A549 (cell line): ENCODE results near the gene PCDHGA7. TPM values are rescaled to one million over a fixed set of nuclear protein-coding genes. Genes with fewer than 3 reads are reported as not detected.

Experiments used
- ATAC-seq, 2 experiments: fragments of 200-7000 bp in 1 of 2; fragments of >200 bp in 1 of 2; cut with Nextera tagmentation in 1 of 2; cut with Tn5 transposase in 1 of 2; 3 replicates each; pipeline versions ENCODE4 v1.8.0 to v1.9.1; 2018 to 2020; ENCODE audit warnings: mild to moderate bottlenecking in 1 of 2, moderate library complexity in 1 of 2
- CTCF ChIA-PET: fragments of 300-600 bp; sonication (Branson Sonifier 250); formaldehyde crosslinking; extraction: SDS; loops from one replicate; lab custom pipeline; 2021; ENCODE audit warnings: antibody characterized with exemption, inconsistent platforms; lab: Yijun Ruan, JAX
- POLR2A ChIA-PET: fragments of 350-600 bp; formaldehyde crosslinking; extraction: SDS; loops from one replicate; lab custom pipeline; 2021; ENCODE audit warnings: antibody characterized with exemption, inconsistent platforms; lab: Yijun Ruan, JAX
- DNase-seq, 2 experiments: peaks; one replicate each; pipeline versions ENCODE4 v3.0.0 to v3.0.0-alpha.2; 2011 to 2016; ENCODE audit warnings: low read depth in 1 of 2, low spot score in 1 of 2
- FAIRE-seq: peaks from 2 replicates; lab custom pipeline; 2011; peaks lifted over from hg19 to GRCh38; lab: Jason Lieb, UNC
- H3K27ac ChIP-seq, 2 experiments: fragments of >200 bp; sonication (Bioruptor Twin); formaldehyde crosslinking; 3 replicates each; pipeline ENCODE4 v1.5.1; 2016 to 2017
- H3K4me1 ChIP-seq: fragments of >200 bp; sonication (Bioruptor Twin); formaldehyde crosslinking; 3 replicates; pipeline ENCODE4 v1.6.1; 2016
- H3K4me2 ChIP-seq: fragments of >200 bp; sonication (Bioruptor Twin); formaldehyde crosslinking; 3 replicates; pipeline ENCODE4 v1.6.1; 2016
- H3K4me3 ChIP-seq: fragments of >200 bp; sonication (Bioruptor Twin); formaldehyde crosslinking; 3 replicates; pipeline ENCODE4 v1.5.1; 2016
- H3K9me3 ChIP-seq: fragments of >200 bp; sonication (Bioruptor Twin); formaldehyde crosslinking; 3 replicates; pipeline ENCODE4 v1.6.1; 2016
- BHLHE40 ChIP-seq: IDR thresholded peaks from 2 replicates; pipeline ENCODE4 v1.6.1; 2012; ENCODE audit warnings: low read depth, low read length, inconsistent platforms
- CBX8 ChIP-seq: fragments of 200-600 bp; sonication (generic); IDR thresholded peaks from 2 replicates; pipeline ENCODE4 v1.6.1; 2016
- CEBPB ChIP-seq, 2 experiments: fragments of >200 bp in 1 of 2; sonication (Bioruptor Twin) in 1 of 2; formaldehyde crosslinking in 1 of 2; IDR thresholded peaks; 2 replicates each; pipeline ENCODE4 v1.6.1; 2012 to 2016
- EHMT2 ChIP-seq: fragments of 200-600 bp; sonication (generic); IDR thresholded peaks from 2 replicates; pipeline ENCODE4 v1.6.1; 2016; ENCODE audit warnings: antibody characterized with exemption, low read depth, mild to moderate bottlenecking, moderate library complexity
- ESRRA ChIP-seq: fragments of 150-350 bp; IDR thresholded peaks from 2 replicates; pipeline ENCODE4 v1.6.1; 2014; ENCODE audit warnings: mild to moderate bottlenecking, low read length, borderline replicate concordance
- FOXS1 ChIP-seq: fragments of 250-450 bp; sonication (Bioruptor Pico); IDR thresholded peaks from 2 replicates; pipeline ENCODE4 v1.5.0; 2020; ENCODE audit warnings: mild to moderate bottlenecking, moderate library complexity
- HEYL ChIP-seq: fragments of 250-450 bp; sonication (Bioruptor Pico); IDR thresholded peaks from 2 replicates; pipeline ENCODE4 v1.8.0; 2021; ENCODE audit warnings: mild to moderate bottlenecking, moderate library complexity
- HOXA7 ChIP-seq: fragments of 250-450 bp; sonication (Bioruptor Pico); IDR thresholded peaks from 2 replicates; pipeline ENCODE4 v1.5.0; 2020; ENCODE audit warnings: mild to moderate bottlenecking, moderate library complexity
- JUN ChIP-seq, 2 experiments: fragments of >200 bp; sonication (Bioruptor Twin); formaldehyde crosslinking; IDR thresholded peaks; 2 replicates in 1 of 2; 3 replicates in 1 of 2; pipeline ENCODE4 v1.6.1; 2016 to 2017
- KDM1A ChIP-seq: fragments of 200-600 bp; sonication (generic); IDR thresholded peaks from 2 replicates; pipeline ENCODE4 v1.6.1; 2016; ENCODE audit warnings: low read depth, mild to moderate bottlenecking
- MAFK ChIP-seq: fragments of 450-650 bp; IDR thresholded peaks from 2 replicates; pipeline ENCODE4 v1.6.1; 2014; ENCODE audit not compliant: partially characterized antibody
- MYC ChIP-seq: IDR thresholded peaks from 2 replicates; pipeline ENCODE4 v1.6.1; 2012; ENCODE audit warnings: mild to moderate bottlenecking, inconsistent platforms, low read length, improper control_type of control experiment, borderline replicate concordance
- NFE2L2 ChIP-seq: fragments of 150-350 bp; conservative IDR thresholded peaks from 2 replicates; pipeline ENCODE4 v1.6.1; 2014; ENCODE audit warnings: low read length
- NR3C1 ChIP-seq: fragments of >200 bp; sonication (Bioruptor Twin); formaldehyde crosslinking; IDR thresholded peaks from 3 replicates; pipeline ENCODE4 v1.6.1; 2017
- PHF8 ChIP-seq: fragments of 200-600 bp; sonication (generic); IDR thresholded peaks from 2 replicates; pipeline ENCODE4 v1.6.1; 2016; ENCODE audit warnings: low read depth, mild to moderate bottlenecking, antibody characterized with exemption, moderate library complexity, borderline replicate concordance
- POLR2A ChIP-seq: IDR thresholded peaks from 2 replicates; pipeline ENCODE4 v1.6.1; 2012; ENCODE audit warnings: mild to moderate bottlenecking, low read length
- RARB ChIP-seq: fragments of 250-450 bp; sonication (Bioruptor Pico); IDR thresholded peaks from 2 replicates; pipeline ENCODE4 v1.8.0; 2021; ENCODE audit warnings: mild to moderate bottlenecking, moderate library complexity
- RNF2 ChIP-seq: fragments of 200-600 bp; sonication (generic); IDR thresholded peaks from 2 replicates; pipeline ENCODE4 v1.6.1; 2016; ENCODE audit warnings: low read depth, mild to moderate bottlenecking, antibody characterized with exemption, moderate library complexity, borderline replicate concordance
- WGBS: methylation state at CpG from one replicate; pipeline ENCODE4 v1.1.6; 2017; ENCODE audit errors: missing lambda C conversion rate; 5-methylcytosine and 5-hydroxymethylcytosine counted together
- polyA plus RNA-seq, 4 experiments: library from polyadenylated mRNA; depleted of rRNA in 3 of 4; stranded (reverse); fragments of >200 nt; fragmentation: RNase III in 1 of 4; extraction: RNeasy Plus Mini Kit Qiagen cat#74134 plus additional on column Dnase treatment in 1 of 4; gene quantifications; 2 replicates in 3 of 4; 3 replicates in 1 of 4; pipeline ENCODE4 v1.2.3, GENCODE V29; 2011 to 2017
- TF ChIP-seq, protein P1 (sequence below): IDR thresholded peaks from 2 replicates; pipeline ENCODE4 v1.6.1; 2012; ENCODE audit warnings: low read depth, borderline replicate concordance
- TF ChIP-seq, protein P2 (sequence below): fragments of 250-450 bp; sonication (Bioruptor Pico); IDR thresholded peaks from 2 replicates; pipeline ENCODE4 v1.5.0; 2021; ENCODE audit warnings: mild to moderate bottlenecking, moderate library complexity, borderline replicate concordance
- TF ChIP-seq, protein P3 (sequence below): fragments of >200 bp; sonication (Bioruptor Twin); formaldehyde crosslinking; IDR thresholded peaks from 3 replicates; pipeline ENCODE4 v1.5.1; 2016

PCDHGA7 gene
- polyA plus RNA-seq, 2 of the 4 experiments (the other 2 are of a cell fraction): 0.76 to 1.1 TPM

DNA sequence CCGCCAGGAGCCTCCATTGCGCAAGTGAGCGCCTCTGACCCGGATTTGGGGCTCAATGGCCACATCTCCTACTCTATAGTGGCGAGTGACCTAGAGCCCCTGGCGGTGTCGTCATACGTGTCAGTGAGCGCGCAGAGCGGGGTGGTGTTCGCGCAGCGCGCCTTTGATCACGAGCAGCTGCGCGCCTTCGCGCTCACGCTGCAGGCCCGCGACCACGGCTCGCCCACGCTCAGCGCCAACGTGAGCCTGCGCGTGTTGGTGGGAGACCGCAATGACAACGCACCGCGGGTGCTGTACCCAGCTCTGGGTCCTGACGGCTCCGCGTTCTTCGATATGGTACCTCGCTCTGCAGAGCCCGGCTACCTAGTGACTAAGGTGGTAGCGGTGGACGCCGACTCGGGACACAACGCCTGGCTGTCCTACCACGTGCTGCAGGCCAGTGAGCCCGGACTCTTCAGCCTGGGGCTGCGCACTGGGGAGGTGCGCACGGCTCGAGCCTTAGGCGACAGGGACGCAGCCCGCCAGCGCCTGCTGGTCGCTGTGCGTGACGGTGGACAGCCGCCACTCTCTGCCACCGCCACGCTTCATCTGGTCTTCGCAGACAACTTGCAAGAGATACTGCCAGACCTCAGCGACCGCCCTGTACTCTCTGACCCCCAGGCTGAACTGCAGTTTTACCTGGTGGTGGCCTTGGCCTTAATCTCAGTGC, 27.2 kb downstream of the PCDHGA7 start (continued):
- TF ChIP-seq JUN (IDR thresholded peaks at IDR 0.05) (no peak), EHMT2 (no peak), CEBPB (IDR thresholded peaks at IDR 0.05) (no peak)

DNA sequence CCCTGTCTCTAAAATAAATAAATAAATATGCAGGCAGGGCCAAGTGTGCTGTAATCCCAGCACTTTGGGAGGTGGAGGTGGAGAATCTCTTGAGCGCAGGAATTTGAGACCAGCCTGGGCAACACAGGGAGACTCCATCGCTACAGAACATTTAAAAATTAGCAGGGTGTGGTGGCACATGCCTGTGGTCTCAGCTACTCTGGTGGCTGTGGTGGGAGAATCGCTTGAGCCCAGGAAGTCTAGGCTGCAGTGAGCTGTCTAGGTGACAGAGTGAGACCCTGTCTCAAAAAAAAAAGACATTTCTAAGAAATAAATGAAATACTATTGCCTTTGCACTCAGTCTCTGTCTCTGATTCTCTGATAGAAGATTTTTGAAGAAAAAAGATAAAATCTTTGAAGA, 29.0 kb downstream of the PCDHGA7 start:
- DNase-seq (no peak), ATAC-seq (no peak), FAIRE-seq (no peak)
- Histone ChIP-seq H3K4me1 (no peaks in the 10 kb centered on the region), H3K27ac (no peak overlapping the region), H3K9me3 (peaks cover 36% of the 10 kb centered on the region), H3K4me3 (no peak overlapping the region), H3K4me2 (no peak overlapping the region)
- no peak for TF ChIP-seq HEYL (CRISPR knock-in tag)
- no peak for TF ChIP-seq MYC
- TF ChIP-seq RNF2: no peak
- TF ChIP-seq NR3C1: no peak
- no peak for TF ChIP-seq NFE2L2
- TF ChIP-seq, protein P1, sequence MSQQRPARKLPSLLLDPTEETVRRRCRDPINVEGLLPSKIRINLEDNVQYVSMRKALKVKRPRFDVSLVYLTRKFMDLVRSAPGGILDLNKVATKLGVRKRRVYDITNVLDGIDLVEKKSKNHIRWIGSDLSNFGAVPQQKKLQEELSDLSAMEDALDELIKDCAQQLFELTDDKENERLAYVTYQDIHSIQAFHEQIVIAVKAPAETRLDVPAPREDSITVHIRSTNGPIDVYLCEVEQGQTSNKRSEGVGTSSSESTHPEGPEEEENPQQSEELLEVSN: no peak
- no peak for TF ChIP-seq PHF8
- TF ChIP-seq FOXS1 (CRISPR knock-in tag): no peak
- TF ChIP-seq MAFK: no peak
- no peak for TF ChIP-seq BHLHE40
- no peak for TF ChIP-seq KDM1A
- TF ChIP-seq RARB (CRISPR knock-in tag): no peak
- no peak for TF ChIP-seq CEBPB (IDR thresholded peaks at IDR 0.05)
- TF ChIP-seq POLR2A: no peak
- TF ChIP-seq, protein P2, sequence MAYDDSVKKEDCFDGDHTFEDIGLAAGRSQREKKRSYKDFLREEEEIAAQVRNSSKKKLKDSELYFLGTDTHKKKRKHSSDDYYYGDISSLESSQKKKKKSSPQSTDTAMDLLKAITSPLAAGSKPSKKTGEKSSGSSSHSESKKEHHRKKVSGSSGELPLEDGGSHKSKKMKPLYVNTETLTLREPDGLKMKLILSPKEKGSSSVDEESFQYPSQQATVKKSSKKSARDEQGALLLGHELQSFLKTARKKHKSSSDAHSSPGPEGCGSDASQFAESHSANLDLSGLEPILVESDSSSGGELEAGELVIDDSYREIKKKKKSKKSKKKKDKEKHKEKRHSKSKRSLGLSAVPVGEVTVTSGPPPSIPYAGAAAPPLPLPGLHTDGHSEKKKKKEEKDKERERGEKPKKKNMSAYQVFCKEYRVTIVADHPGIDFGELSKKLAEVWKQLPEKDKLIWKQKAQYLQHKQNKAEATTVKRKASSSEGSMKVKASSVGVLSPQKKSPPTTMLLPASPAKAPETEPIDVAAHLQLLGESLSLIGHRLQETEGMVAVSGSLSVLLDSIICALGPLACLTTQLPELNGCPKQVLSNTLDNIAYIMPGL (CRISPR knock-in tag): no peak
- TF ChIP-seq, protein P3, sequence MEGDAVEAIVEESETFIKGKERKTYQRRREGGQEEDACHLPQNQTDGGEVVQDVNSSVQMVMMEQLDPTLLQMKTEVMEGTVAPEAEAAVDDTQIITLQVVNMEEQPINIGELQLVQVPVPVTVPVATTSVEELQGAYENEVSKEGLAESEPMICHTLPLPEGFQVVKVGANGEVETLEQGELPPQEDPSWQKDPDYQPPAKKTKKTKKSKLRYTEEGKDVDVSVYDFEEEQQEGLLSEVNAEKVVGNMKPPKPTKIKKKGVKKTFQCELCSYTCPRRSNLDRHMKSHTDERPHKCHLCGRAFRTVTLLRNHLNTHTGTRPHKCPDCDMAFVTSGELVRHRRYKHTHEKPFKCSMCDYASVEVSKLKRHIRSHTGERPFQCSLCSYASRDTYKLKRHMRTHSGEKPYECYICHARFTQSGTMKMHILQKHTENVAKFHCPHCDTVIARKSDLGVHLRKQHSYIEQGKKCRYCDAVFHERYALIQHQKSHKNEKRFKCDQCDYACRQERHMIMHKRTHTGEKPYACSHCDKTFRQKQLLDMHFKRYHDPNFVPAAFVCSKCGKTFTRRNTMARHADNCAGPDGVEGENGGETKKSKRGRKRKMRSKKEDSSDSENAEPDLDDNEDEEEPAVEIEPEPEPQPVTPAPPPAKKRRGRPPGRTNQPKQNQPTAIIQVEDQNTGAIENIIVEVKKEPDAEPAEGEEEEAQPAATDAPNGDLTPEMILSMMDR: no peak
- TF ChIP-seq CBX8: no peak
- TF ChIP-seq HOXA7: no peak
- no peak for TF ChIP-seq ESRRA
- no peak for TF ChIP-seq EHMT2
- ChIA-PET POLR2A (no interaction called here), CTCF (interaction anchor here (1.0 kb wide), 1 partner anchor 113 kb away, joined by 4 read pairs; no protein-coding TSS in a partner anchor)
- 48% methylated on average over 3 of the region's 3 CpGs for WGBS
